Lower lobe of right lung (tissue), 2 donors: ENCODE results near the gene MAGI1. TPM values are rescaled to one million over a fixed set of nuclear protein-coding genes. Genes with fewer than 3 reads are reported as not detected.
"Not testable (repeated sequence)": the region's sequence is repeated elsewhere in the genome, so short reads cannot be mapped to it uniquely, and the experiment has no call there.

Experiments
- ATAC-seq, 2 donors: fragments of 200-7000 bp; cut with Tn5 transposase; one replicate each; pipeline ENCODE4 v1.9.1; 2020 to 2022; ENCODE audit warnings: mild to moderate bottlenecking in 2 of 2, moderate library complexity in 2 of 2
- DNase-seq: peaks from one replicate; pipeline ENCODE4 v3.0.0-alpha.2; 2020
- H3K27ac ChIP-seq: fragments of 200-600 bp; one replicate; pipeline ENCODE4 v1.8.0; 2022
- H3K27me3 ChIP-seq: fragments of 200-600 bp; one replicate; pipeline ENCODE4 v1.8.0; 2022; ENCODE audit warnings: low read depth
- H3K36me3 ChIP-seq: fragments of 200-600 bp; one replicate; pipeline ENCODE4 v1.8.0; 2022; ENCODE audit warnings: mild to moderate bottlenecking
- H3K4me1 ChIP-seq: fragments of 200-600 bp; one replicate; pipeline ENCODE4 v1.8.0; 2022
- H3K4me3 ChIP-seq: fragments of 200-600 bp; one replicate; pipeline ENCODE4 v1.8.0; 2022; ENCODE audit warnings: mild to moderate bottlenecking
- H3K9me3 ChIP-seq: fragments of 200-600 bp; one replicate; pipeline ENCODE4 v1.8.0; 2022
- CTCF ChIP-seq: fragments of 200-600 bp; IDR thresholded peaks from one replicate; pipeline ENCODE4 v1.8.0; 2022; ENCODE audit warnings: antibody characterized with exemption, mild to moderate bottlenecking
- intact Hi-C: fragments of 100-400 bp; cut with DNase I; formaldehyde crosslinking; loops from one replicate; pipeline ENCODE4 v1.11.0; 2022
- total RNA-seq: library from RNA; stranded (reverse); fragmentation: NEBNext Ultra II Directional; extraction: Animal tissue kit (Norgen Biotek cat#: 25700); gene quantifications from one replicate; pipeline ENCODE4 v1.2.1, GENCODE V29; 2021
- donor health status: DM: no; HTN: yes; CAD: no; lungs with severe emphysema.

MAGI1 gene
- total RNA-seq, 1 donor from 2014 or later: 35.5 TPM

- Histone ChIP-seq H3K36me3 (no peaks in the 10 kb centered on the region), H3K4me3 (no peak overlapping the region), H3K27me3 (no peaks in the 10 kb centered on the region), H3K4me1 (peaks cover 5% of the 10 kb centered on the region), H3K27ac (no peak overlapping the region), H3K9me3 (no peaks in the 10 kb centered on the region)
- DNase-seq (no peak), ATAC-seq (no peak)
- no peak for TF ChIP-seq CTCF
- intact Hi-C loops: no loop called here
Observed at GRCh38 chr3:65896321-65896720, 142.4 kb downstream of the MAGI1 start.

GRCh38 chr3:65894679-65895453, 143.9 kb downstream of the MAGI1 start:
- DNase-seq (no peak), ATAC-seq (peak in 1 of 2 donors; percentile 69)
- Histone ChIP-seq H3K4me3 (no peak overlapping the region), H3K36me3 (no peaks in the 10 kb centered on the region), H3K9me3 (no peaks in the 10 kb centered on the region), H3K27me3 (no peaks in the 10 kb centered on the region), H3K4me1 (peaks cover 5% of the 10 kb centered on the region), H3K27ac (no peak overlapping the region)
- TF ChIP-seq CTCF: no peak
- intact Hi-C loops: no loop called here

GRCh38 chr3:65894126-65894525, 144.6 kb downstream of the MAGI1 start:
- no peaks in the 10 kb centered on the region for H3K27me3 ChIP-seq
- DNase-seq (no peak), ATAC-seq (no peak)
- no peaks in the 10 kb centered on the region for H3K36me3 ChIP-seq
- peaks cover 5% of the 10 kb centered on the region for H3K4me1 ChIP-seq
- TF ChIP-seq CTCF: no peak
- intact Hi-C loops: no loop called here
- H3K27ac ChIP-seq: no peak overlapping the region
- H3K4me3 ChIP-seq: no peak overlapping the region
- no peaks in the 10 kb centered on the region for H3K9me3 ChIP-seq

GRCh38 chr3:65893631-65894030, 145.1 kb downstream of the MAGI1 start:
- TF ChIP-seq CTCF: no peak
- ATAC-seq: no peak
- Histone ChIP-seq H3K36me3 (no peaks in the 10 kb centered on the region), H3K27ac (no peak overlapping the region), H3K9me3 (no peaks in the 10 kb centered on the region), H3K4me1 (peaks cover 5% of the 10 kb centered on the region), H3K4me3 (no peak overlapping the region), H3K27me3 (no peaks in the 10 kb centered on the region)
- no peak for DNase-seq
- intact Hi-C loops: no loop called here

- H3K4me3 ChIP-seq, intact Hi-C loops, H3K9me3 ChIP-seq, H3K36me3 ChIP-seq, DNase-seq, ATAC-seq, H3K27me3 ChIP-seq, H3K4me1 ChIP-seq, H3K27ac ChIP-seq: not testable (repeated sequence)
Observed at GRCh38 chr3:65891477-65891876, 147.2 kb downstream of the MAGI1 start.

GRCh38 chr3:65890328-65890727, 148.4 kb downstream of the MAGI1 start:
- ATAC-seq (no peak), DNase-seq (no peak)
- H3K4me3 ChIP-seq: no peak overlapping the region
- H3K27ac ChIP-seq: no peak overlapping the region
- no peaks in the 10 kb centered on the region for H3K36me3 ChIP-seq
- H3K9me3 ChIP-seq: no peaks in the 10 kb centered on the region
- H3K4me1 ChIP-seq: peaks cover 5% of the 10 kb centered on the region
- intact Hi-C loops: no loop called here
- no peaks in the 10 kb centered on the region for H3K27me3 ChIP-seq
- TF ChIP-seq CTCF: no peak
